Gastroesophageal sphincter (tissue), 3 donors: Measurements from ENCODE around the gene PSMD1.

Experiments
- CTCF ChIP-seq, 4 experiments: fragments of 200-600 bp in 2 of 4; fragments of 450-650 bp in 2 of 4; sonication (generic) in 1 of 4; IDR thresholded peaks; one replicate each; pipeline ENCODE4 v1.5.1; 2017 to 2019; ENCODE audit warnings: antibody characterized with exemption in 4 of 4, mild to moderate bottlenecking in 2 of 4, moderate library complexity in 2 of 4
- EP300 ChIP-seq: sonication (generic); formaldehyde crosslinking; IDR thresholded peaks from one replicate; pipeline ENCODE4 v1.6.1; 2017; ENCODE audit warnings: antibody characterized with exemption, mild to moderate bottlenecking
- POLR2A ChIP-seq, 2 donors: fragments of 450-650 bp; IDR thresholded peaks; one replicate each; pipeline ENCODE4 v1.6.1; 2017; ENCODE audit warnings: antibody characterized with exemption in 2 of 2, mild to moderate bottlenecking in 2 of 2, moderate library complexity in 1 of 2
- POLR2AphosphoS5 ChIP-seq: sonication (generic); formaldehyde crosslinking; IDR thresholded peaks from one replicate; pipeline ENCODE4 v1.6.1; 2017; ENCODE audit warnings: antibody characterized with exemption

GRCh38 chr2:231190531-231191197, 134.0 kb downstream of the PSMD1 start:
- TF ChIP-seq CTCF (IDR thresholded peaks at IDR 0.05), result peak in 1 of 4 experiments; percentile 22
- no peak for TF ChIP-seq POLR2A (IDR thresholded peaks at IDR 0.05)
- peak; percentile 79 for TF ChIP-seq POLR2AphosphoS5
- TF ChIP-seq EP300, result no peak
